ENCODE measurements around the gene TRIB2. TPM values are rescaled to one million over a fixed set of nuclear protein-coding genes. Genes with fewer than 3 reads are reported as not detected.

Gene TRIB2
- total and polyA plus RNA-seq, 11 donors: 31.2 to 140 (median 41.4) TPM

DNA sequence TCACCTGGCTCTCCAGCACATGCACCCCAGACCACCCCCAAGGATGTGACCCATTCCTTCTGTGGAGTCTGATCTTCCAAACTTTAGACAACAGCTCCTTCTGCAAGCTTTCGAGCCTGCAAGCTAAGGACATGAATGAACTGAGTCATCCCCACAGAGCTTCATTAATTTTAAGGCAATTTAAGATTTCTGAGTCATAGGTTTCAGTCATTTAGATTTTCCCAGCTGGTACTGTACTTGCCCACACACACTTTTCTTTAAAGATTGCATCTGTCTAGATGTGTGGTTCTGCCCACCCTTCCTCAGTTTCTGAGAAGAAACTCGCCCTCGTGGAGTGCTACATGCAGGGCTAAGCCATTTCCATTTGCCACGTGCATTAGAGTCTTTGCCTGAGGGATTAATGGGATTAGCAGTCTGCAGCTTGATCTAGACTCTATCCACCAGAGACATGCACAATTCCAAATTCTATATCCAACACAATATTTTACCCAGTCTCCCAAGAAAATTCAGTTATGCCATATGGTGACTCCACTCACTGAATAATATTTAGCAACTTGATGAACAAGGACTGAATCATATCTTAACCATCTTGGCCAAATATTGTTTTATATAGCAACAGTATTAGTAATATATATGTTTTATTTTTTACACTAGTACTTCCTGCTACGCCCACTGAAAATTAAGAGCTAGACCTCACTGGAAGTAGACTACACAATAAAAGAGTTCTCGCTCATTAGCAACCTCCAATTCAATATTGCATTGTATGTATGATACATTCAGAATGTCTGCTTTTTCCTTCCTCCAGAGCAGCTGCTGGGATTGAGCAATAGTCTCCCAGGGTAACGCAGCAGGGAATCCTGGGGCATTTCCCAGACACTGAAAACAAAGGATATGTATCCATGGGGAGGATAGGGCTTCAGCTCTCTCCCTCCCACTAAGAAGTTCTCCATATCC is 14.3 kb upstream of the TRIB2 start:
- WGBS, 4 donors: 64 to 76% (median 72%) methylated on average over 7 of the region's 7 CpGs
- Histone ChIP-seq H3K4me1 (peaks cover 0 to 18% (median 2%) of the 10 kb centered on the region in 12 donors), H3K27me3 (no peaks in the 10 kb centered on the region), H3K9me3 (peaks cover 0 to 8% (median 0%) of the 10 kb centered on the region in 12 donors), H3K36me3 (no peaks in the 10 kb centered on the region), H3K4me3 (no peak overlapping the region), H3K27ac (peak overlapping the region in 1 of 12 donors; percentile 21)
- intact Hi-C loops (cut with DNase I): loop anchor here in 1 of 10 donors (10.0 kb wide), 1 partner anchor 158 kb away; no protein-coding TSS in a partner anchor
- TF ChIP-seq CTCF (IDR thresholded peaks at IDR 0.05): no peak
- TF ChIP-seq POLR2A (IDR thresholded peaks at IDR 0.05): no peak
- DNase-seq: peak in 2 of 5 donors; percentile 43 to 46
- peak; percentile 37 to 89 (median 76) for ATAC-seq

DNA sequence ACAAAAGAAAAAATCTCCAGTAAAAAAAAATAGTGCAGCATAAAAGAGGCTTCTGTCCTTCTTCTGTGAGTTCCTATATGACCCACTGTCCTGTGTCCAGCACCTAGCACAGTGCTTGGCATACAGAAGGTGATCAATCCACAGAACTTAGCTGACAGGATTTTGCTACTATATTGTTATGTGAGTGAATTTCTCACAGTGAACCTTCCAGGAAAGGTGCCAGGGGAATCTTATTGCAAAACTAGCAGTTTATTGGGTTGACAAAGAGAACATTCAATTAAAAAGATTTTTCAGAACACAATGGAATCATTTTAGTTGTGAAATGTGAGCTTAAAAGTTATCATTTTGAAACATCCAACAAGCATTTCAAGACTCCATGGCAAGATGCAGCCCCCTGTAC is 12.4 kb upstream of the TRIB2 start:
- no peak for ATAC-seq
- DNase-seq: no peak
- Histone ChIP-seq H3K27ac (no peak overlapping the region), H3K4me1 (peaks cover 0 to 20% (median 2%) of the 10 kb centered on the region in 12 donors), H3K36me3 (no peaks in the 10 kb centered on the region), H3K9me3 (peaks cover 0 to 8% (median 0%) of the 10 kb centered on the region in 12 donors), H3K27me3 (no peaks in the 10 kb centered on the region), H3K4me3 (no peak overlapping the region)
- intact Hi-C loops (cut with DNase I): loop anchor here in 1 of 10 donors (10.0 kb wide), 1 partner anchor 160 kb away; no protein-coding TSS in a partner anchor
- TF ChIP-seq CTCF (IDR thresholded peaks at IDR 0.05): no peak

DNA sequence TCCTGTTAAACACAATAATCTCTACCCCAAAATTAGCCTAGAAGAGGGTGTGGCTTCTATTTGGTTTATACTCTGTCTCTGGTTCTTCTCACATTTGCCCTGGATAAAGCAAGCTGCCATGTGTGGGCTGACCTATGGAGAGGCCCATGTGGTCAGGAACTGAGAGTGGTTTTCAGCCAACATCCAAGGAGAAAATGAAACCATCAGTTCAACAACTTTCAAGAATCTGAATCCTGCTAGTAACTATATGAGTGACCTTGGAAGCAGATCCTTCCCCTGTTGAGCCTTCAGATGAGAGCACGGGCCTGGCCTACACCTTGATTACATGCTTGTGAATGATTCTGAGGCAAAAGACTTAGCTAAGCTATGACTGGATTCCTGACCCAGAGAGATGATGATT is 11.5 kb upstream of the TRIB2 start:
- WGBS, 4 donors: 93 to 100% (median 99%) methylated on average over 1 of the region's 1 CpG
- no peak overlapping the region for H3K4me3 ChIP-seq
- TF ChIP-seq CTCF (IDR thresholded peaks at IDR 0.05) (no peak), POLR2A (IDR thresholded peaks at IDR 0.05) (no peak)
- H3K4me1 ChIP-seq: peaks cover 0 to 25% (median 2%) of the 10 kb centered on the region in 12 donors
- no peaks in the 10 kb centered on the region for H3K27me3 ChIP-seq
- intact Hi-C loops (cut with DNase I): loop anchor here in 2 of 10 donors (5.0 to 10.0 kb wide), 2 partner anchors 38 to 160 kb away; no protein-coding TSS in a partner anchor
- H3K27ac ChIP-seq: no peak overlapping the region
- no peak for ATAC-seq
- no peak for DNase-seq
- H3K9me3 ChIP-seq: peaks cover 0 to 8% (median 0%) of the 10 kb centered on the region in 12 donors
- no peaks in the 10 kb centered on the region for H3K36me3 ChIP-seq

DNA sequence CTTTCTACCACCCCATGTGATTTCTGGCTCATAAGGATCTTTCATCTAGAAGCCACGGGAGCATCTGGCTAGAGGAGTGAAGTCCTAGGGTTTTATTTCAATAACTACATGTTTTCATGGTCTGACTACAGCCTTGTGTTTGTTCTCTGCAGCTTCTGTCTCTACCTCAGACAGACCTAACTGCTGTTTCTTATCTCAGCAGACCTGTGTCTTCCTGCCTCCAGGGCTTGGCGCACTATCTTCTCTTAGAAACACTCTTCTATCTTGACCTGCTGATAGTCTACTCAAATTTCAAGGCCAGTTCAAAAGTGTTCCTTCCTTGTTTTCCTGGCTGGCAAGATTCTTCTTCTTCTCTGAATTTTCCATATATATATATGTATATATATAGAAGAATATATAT is 11.0 kb upstream of the TRIB2 start:
- intact Hi-C loops (cut with DNase I): loop anchor here in 3 of 10 donors (2.0 to 10.0 kb wide), 3 partner anchors 37 to 161 kb away; no protein-coding TSS in a partner anchor
- no peak for TF ChIP-seq POLR2A (IDR thresholded peaks at IDR 0.05)
- no peak for TF ChIP-seq CTCF (IDR thresholded peaks at IDR 0.05)
- Histone ChIP-seq H3K9me3 (peaks cover 0 to 8% (median 0%) of the 10 kb centered on the region in 12 donors), H3K27ac (no peak overlapping the region), H3K27me3 (no peaks in the 10 kb centered on the region), H3K36me3 (no peaks in the 10 kb centered on the region), H3K4me1 (peaks cover 0 to 26% (median 2%) of the 10 kb centered on the region in 12 donors), H3K4me3 (no peak overlapping the region)
- WGBS, 4 donors: 92 to 98% (median 96%) methylated on average over 2 of the region's 2 CpGs
- DNase-seq (no peak), ATAC-seq (no peak)
